Ishikawa (cell line): ENCODE measurements around the gene ACVR1B.

Source experiments
- CEBPB ChIP-seq: IDR thresholded peaks from 2 replicates; pipeline ENCODE4 v1.6.1; 2012
- CREB1 ChIP-seq: IDR thresholded peaks from 2 replicates; pipeline ENCODE4 v1.6.1; 2012; ENCODE audit warnings: low read depth
- EGR1 ChIP-seq: IDR thresholded peaks from 2 replicates; pipeline ENCODE4 v1.6.1; 2012
- EP300 ChIP-seq: IDR thresholded peaks from 2 replicates; pipeline ENCODE4 v1.6.1; 2012; ENCODE audit warnings: borderline replicate concordance
- FOXM1 ChIP-seq: IDR thresholded peaks from 2 replicates; pipeline ENCODE4 v1.6.1; 2012; ENCODE audit warnings: low read depth, borderline replicate concordance
- NFIC ChIP-seq: IDR thresholded peaks from 2 replicates; pipeline ENCODE4 v1.6.1; 2012
- RAD21 ChIP-seq: IDR thresholded peaks from 2 replicates; pipeline ENCODE4 v1.6.1; 2012; ENCODE audit warnings: low read depth
- TAF1 ChIP-seq: IDR thresholded peaks from 2 replicates; pipeline ENCODE4 v1.6.1; 2012; ENCODE audit warnings: low read depth, mild to moderate bottlenecking
- TCF12 ChIP-seq: IDR thresholded peaks from 2 replicates; pipeline ENCODE4 v1.6.1; 2012; ENCODE audit warnings: low read depth
- TEAD4 ChIP-seq: IDR thresholded peaks from 2 replicates; pipeline ENCODE4 v1.6.1; 2012
- YY1 ChIP-seq: IDR thresholded peaks from 2 replicates; pipeline ENCODE4 v1.6.1; 2012; ENCODE audit warnings: low read depth
- ZBTB7A ChIP-seq: IDR thresholded peaks from 2 replicates; pipeline ENCODE4 v1.6.1; 2012; ENCODE audit warnings: low read depth
- TF ChIP-seq, protein P1 (sequence below): IDR thresholded peaks from 2 replicates; pipeline ENCODE4 v1.6.1; 2012
- TF ChIP-seq, protein P2 (sequence below): IDR thresholded peaks from 2 replicates; pipeline ENCODE4 v1.6.1; 2012
- TF ChIP-seq, protein P3 (sequence below): IDR thresholded peaks from 2 replicates; pipeline ENCODE4 v1.6.1; 2012; ENCODE audit warnings: low read depth, mild to moderate bottlenecking

Gene ACVR1B

DNA sequence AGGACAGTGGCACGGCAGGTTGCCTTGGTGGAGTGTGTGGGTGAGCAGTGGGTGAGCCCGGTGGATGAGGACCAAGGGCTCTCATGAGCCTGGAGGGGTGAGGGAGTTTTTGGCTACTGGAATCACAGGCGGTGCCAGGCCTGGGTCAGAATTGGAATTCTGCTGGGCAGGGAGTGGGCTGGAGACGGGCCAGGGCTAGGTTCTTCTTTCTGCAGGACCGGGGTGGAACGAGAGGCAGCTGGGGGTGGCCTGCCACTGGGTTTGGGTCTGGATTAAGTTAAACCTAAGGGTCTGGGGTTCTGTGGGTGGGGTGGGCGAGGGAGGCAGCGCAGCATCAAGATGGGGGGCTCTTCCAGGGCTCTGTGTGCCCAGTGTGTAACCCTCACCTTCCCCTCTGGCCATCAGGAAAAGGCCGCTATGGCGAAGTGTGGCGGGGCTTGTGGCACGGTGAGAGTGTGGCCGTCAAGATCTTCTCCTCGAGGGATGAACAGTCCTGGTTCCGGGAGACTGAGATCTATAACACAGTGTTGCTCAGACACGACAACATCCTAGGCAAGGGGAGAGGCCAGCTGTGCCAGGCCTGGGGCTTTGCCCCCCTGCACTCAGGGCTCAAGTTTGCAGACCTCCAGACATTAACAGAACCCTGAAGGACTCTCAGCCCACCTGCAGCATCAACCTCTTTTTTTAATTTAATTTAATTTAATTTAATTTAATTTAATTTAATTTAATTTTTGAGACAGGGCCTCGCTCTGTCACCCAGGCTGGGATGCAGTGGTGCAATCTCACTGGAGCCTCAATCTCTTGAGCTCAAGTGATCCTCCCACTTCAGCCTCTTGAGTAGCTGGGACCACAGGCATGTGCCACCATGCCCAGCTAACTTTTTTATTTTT, 37.2 kb upstream of the ACVR1B start:
- TF ChIP-seq EP300 (no peak), YY1 (no peak), CEBPB (no peak), TAF1 (no peak), FOXM1 (no peak), CREB1 (no peak), TEAD4 (no peak), EGR1 (no peak)
- TF ChIP-seq, protein P1, sequence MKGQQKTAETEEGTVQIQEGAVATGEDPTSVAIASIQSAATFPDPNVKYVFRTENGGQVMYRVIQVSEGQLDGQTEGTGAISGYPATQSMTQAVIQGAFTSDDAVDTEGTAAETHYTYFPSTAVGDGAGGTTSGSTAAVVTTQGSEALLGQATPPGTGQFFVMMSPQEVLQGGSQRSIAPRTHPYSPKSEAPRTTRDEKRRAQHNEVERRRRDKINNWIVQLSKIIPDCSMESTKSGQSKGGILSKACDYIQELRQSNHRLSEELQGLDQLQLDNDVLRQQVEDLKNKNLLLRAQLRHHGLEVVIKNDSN, result no peak

DNA sequence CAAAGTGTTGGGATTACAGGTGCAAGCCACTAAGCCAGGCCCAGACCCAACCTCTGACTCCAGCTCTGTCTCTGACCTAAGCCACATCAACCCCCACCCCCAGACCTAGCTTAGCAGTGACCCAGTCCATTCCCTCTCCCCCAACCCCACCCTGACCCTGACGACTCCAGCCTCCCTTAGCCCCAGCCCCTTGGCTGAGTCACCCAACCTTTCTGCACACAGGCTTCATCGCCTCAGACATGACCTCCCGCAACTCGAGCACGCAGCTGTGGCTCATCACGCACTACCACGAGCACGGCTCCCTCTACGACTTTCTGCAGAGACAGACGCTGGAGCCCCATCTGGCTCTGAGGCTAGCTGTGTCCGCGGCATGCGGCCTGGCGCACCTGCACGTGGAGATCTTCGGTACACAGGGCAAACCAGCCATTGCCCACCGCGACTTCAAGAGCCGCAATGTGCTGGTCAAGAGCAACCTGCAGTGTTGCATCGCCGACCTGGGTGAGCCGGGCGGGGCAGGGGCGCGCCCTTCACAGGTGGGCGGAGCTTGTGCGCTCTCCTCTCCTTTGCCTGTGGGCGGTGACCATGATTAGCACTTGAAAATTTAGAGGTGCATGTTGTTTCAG, 36.4 kb upstream of the ACVR1B start:
- TF ChIP-seq, protein P2, sequence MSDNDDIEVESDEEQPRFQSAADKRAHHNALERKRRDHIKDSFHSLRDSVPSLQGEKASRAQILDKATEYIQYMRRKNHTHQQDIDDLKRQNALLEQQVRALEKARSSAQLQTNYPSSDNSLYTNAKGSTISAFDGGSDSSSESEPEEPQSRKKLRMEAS, result 0 out of 2 replicates have a peak, but pooled peaks have one; percentile 15
- no peak for TF ChIP-seq EGR1

DNA sequence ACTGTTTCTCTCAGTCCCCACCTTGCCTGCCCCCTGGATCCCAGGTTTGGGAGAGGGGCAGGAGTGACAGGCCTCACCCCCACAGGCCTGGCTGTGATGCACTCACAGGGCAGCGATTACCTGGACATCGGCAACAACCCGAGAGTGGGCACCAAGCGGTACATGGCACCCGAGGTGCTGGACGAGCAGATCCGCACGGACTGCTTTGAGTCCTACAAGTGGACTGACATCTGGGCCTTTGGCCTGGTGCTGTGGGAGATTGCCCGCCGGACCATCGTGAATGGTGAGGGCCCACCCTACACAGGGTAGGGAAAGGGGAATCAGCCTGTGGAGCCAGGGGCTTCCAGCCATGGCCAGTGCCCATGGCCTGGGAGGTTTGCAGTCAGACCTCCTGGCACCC, 35.5 kb upstream of the ACVR1B start:
- TF ChIP-seq NFIC (no peak), TCF12 (no peak), CEBPB (no peak), EP300 (no peak), RAD21 (no peak), FOXM1 (no peak), TEAD4 (no peak), EGR1 (no peak), ZBTB7A (no peak), CREB1 (no peak), TAF1 (no peak)
- TF ChIP-seq, protein P3, sequence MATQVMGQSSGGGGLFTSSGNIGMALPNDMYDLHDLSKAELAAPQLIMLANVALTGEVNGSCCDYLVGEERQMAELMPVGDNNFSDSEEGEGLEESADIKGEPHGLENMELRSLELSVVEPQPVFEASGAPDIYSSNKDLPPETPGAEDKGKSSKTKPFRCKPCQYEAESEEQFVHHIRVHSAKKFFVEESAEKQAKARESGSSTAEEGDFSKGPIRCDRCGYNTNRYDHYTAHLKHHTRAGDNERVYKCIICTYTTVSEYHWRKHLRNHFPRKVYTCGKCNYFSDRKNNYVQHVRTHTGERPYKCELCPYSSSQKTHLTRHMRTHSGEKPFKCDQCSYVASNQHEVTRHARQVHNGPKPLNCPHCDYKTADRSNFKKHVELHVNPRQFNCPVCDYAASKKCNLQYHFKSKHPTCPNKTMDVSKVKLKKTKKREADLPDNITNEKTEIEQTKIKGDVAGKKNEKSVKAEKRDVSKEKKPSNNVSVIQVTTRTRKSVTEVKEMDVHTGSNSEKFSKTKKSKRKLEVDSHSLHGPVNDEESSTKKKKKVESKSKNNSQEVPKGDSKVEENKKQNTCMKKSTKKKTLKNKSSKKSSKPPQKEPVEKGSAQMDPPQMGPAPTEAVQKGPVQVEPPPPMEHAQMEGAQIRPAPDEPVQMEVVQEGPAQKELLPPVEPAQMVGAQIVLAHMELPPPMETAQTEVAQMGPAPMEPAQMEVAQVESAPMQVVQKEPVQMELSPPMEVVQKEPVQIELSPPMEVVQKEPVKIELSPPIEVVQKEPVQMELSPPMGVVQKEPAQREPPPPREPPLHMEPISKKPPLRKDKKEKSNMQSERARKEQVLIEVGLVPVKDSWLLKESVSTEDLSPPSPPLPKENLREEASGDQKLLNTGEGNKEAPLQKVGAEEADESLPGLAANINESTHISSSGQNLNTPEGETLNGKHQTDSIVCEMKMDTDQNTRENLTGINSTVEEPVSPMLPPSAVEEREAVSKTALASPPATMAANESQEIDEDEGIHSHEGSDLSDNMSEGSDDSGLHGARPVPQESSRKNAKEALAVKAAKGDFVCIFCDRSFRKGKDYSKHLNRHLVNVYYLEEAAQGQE, result no peak
- TF ChIP-seq, protein P2, result no peak
- TF ChIP-seq, protein P1, result no peak

DNA sequence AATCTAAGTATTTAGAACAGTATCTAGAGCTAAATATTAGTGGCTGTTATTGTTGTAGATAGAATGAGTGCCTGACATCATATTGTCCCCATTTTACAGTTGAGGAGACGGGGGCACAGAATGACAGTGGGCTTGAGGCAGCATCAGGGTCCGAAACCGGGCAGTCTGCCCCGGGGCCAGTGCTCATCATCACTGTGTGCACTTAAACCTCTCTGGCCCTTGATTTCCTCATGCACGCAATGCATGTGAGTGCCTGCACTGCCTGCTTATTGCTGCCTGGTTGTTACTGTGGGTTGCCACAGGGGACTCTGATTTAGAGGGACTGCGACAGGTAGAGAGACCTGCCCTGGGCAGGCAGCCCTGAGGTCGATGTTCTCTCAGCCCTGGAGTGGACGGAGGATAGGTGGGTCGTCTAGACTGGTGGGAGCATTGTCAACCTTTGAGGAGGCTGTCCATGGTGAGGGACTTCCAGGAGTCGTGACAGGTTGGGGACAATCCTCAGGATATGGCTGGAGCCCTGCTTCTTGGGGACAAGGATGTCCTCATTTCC, 34.4 kb upstream of the ACVR1B start:
- TF ChIP-seq, protein P3, result no peak
- no peak for TF ChIP-seq EP300
- TF ChIP-seq TEAD4, result no peak
- TF ChIP-seq NFIC, result no peak
- TF ChIP-seq FOXM1, result no peak
- no peak for TF ChIP-seq EGR1
- TF ChIP-seq, protein P2, result no peak
- no peak for TF ChIP-seq TCF12
- TF ChIP-seq TAF1, result no peak
- no peak for TF ChIP-seq CEBPB
- no peak for TF ChIP-seq CREB1
- TF ChIP-seq ZBTB7A, result no peak
- TF ChIP-seq YY1, result no peak

DNA sequence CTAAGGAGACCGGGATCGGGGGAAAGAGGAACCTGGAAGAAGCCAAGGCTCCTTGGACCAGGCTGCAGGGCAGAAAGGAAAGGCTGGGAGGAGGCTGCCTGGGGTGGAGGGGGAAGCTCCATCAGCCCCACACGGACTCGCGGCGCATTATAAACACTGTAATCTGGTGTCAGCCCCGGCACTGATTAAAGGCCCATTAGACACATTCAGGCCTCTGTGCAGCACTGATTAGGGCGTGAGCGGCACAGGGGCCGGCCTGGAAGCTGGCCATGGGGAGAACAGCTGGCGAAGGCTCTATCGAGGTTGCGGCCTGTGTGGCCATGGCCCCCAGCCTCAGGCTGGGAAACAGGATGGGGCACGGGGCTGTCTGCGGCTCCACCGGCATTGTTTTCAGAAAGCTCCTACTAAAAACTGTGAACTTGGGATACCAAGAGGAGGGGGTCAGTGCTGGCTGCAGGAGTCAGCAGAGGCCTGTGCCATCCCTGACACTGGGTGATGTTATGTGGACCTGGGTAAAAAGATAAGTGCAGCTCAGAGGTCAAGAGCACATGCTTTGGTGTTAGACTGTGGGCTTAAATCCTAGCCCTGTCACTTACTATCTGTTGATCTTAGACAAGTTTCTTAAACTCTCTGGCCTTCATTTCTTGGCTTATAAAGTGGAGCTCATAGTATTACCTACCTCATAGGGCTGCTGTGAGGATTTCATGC, 33.6 kb upstream of the ACVR1B start:
- TF ChIP-seq FOXM1, result no peak
- TF ChIP-seq TEAD4, result no peak
- no peak for TF ChIP-seq TCF12
- TF ChIP-seq YY1, result no peak
- no peak for TF ChIP-seq EGR1
- TF ChIP-seq CEBPB, result no peak
- TF ChIP-seq ZBTB7A, result no peak
- TF ChIP-seq, protein P3, result no peak
- TF ChIP-seq CREB1, result no peak
- TF ChIP-seq, protein P1, result no peak
- TF ChIP-seq, protein P2, result no peak
- no peak for TF ChIP-seq TAF1
- TF ChIP-seq RAD21, result no peak
- no peak for TF ChIP-seq EP300
- TF ChIP-seq NFIC, result no peak
